Retinal pigment epithelial cell (primary cell): ENCODE data around the gene LCN12.

Experiments used
- DNase-seq: peaks from one replicate; pipeline ENCODE4 v3.0.0-alpha.2; 2010; ENCODE audit warnings: low read depth
- H3K4me3 ChIP-seq: 2 replicates; pipeline ENCODE4 v1.5.1; 2011; ENCODE audit warnings: mild to moderate bottlenecking, low read length, control low read depth, moderate library complexity
- TF ChIP-seq, protein P1 (sequence below): conservative IDR thresholded peaks from 2 replicates; pipeline ENCODE4 v1.5.1; 2011; ENCODE audit warnings: low read depth, low read length, control low read depth, inconsistent platforms

The LCN12 gene

DNA sequence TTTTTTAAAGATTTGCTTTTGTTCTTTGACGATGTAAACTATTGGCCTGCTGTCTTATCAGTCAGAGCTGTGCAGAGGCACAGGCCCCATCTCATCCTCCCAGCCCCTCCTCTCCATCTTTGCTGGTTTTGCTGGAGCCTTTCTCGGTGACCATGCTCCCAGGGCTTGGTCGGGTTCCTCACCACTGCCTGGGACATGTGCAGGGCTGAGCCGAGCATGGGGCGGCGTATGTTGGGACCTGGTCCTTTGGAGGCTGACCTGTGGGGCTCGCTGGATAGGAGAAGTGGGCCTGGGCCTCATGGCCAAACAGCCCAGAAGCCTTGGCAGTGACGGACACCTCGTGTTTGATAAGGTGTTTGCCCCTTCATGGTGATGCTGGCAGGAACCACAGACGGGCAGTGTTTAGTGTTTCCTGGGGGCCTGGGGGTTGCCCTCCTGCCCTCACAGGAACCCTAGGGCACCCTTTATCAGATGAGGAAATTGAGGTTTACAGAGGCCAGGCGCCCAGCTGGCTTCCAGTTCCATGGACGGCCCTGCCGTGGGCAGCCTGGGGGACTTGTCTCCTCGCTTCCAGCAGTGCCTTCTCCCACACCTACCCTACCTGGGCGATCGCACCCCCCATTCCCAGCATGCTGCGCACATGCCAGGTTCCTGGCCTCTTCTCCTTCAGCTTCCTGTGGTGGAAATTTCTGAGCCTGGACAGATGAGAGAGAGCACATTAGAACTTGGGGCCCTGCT, 38.2 kb upstream of the LCN12 start:
- DNase-seq: no peak
- TF ChIP-seq, protein P1, sequence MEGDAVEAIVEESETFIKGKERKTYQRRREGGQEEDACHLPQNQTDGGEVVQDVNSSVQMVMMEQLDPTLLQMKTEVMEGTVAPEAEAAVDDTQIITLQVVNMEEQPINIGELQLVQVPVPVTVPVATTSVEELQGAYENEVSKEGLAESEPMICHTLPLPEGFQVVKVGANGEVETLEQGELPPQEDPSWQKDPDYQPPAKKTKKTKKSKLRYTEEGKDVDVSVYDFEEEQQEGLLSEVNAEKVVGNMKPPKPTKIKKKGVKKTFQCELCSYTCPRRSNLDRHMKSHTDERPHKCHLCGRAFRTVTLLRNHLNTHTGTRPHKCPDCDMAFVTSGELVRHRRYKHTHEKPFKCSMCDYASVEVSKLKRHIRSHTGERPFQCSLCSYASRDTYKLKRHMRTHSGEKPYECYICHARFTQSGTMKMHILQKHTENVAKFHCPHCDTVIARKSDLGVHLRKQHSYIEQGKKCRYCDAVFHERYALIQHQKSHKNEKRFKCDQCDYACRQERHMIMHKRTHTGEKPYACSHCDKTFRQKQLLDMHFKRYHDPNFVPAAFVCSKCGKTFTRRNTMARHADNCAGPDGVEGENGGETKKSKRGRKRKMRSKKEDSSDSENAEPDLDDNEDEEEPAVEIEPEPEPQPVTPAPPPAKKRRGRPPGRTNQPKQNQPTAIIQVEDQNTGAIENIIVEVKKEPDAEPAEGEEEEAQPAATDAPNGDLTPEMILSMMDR: no peak
- no peak overlapping the region for H3K4me3 ChIP-seq

DNA sequence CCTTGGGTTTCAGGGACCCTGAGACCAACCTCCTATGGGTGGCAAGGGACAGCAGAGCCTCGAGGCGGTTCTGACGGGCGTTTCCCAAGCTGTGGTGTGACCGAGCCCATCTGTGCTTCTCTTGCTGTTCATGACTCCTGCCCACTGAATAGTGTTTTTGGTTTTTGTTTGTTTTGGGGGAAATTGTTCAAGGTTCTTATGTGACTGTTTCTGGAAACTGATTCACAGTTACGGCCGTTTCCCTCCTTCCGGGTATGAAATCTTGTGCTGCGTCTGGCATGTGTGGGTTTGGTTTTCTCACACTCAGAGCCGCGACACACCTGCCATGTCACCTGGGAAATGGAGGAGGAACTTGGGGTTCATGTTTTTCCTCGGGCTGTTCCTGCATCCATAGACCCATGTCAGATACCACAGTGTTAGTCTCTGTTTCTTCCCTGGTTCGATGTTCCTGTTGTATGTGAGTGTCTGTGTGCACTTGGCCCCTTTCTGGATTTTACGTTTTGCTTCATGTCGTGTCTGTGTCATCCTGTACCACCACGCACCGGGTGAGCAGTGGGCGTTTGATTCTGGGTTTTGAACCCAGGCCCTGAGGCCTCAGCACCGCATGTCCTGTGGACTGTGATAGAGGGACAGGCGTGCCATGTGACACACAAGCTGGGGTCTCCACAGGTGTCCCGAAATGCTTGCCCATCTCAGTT, 36.3 kb upstream of the LCN12 start:
- TF ChIP-seq, protein P1: no peak
- H3K4me3 ChIP-seq: no peak overlapping the region
- DNase-seq: no peak

DNA sequence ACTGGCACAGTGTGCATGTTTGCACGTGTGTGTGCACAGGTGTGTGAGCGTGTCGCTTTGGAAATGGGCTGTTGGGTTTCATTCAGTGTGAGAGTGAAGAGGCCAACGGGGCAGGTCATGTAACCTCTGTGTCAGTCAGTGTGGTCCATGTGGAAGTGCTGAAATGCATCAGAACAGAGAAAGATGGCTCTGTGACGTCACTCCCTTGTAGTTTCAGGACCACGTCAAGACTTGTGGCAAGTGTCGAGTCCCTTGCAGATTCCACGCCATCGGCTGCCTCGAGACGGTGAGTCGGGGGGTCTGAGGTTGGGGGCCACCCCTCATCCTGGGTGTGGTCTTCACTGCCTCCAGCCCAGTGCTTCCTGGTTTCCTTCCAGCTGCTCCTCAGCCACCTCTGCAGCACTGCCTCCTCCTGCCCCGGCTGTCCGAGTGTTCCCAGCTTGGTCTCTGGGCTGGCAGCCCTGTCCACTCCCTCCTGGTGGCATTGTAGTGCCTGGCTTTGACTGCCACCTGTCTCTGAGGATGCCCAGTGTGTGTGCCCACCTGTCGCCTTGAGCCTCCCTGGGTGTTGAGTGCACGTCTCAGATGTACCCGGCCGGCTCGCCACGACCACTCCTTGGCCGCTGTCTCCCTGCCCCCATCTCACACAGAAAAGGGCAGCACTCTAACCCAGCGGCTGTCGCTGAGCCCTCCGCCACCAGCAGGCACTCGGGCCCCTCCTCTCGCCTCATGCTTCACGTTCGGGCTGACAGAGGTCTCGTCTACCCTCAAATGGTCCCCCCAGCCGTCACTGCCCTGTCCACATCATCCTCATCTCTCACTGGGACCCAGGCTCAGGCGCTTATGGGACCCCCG, 35.5 kb upstream of the LCN12 start:
- DNase-seq: no peak
- H3K4me3 ChIP-seq: no peak overlapping the region
- TF ChIP-seq, protein P1: no peak

DNA sequence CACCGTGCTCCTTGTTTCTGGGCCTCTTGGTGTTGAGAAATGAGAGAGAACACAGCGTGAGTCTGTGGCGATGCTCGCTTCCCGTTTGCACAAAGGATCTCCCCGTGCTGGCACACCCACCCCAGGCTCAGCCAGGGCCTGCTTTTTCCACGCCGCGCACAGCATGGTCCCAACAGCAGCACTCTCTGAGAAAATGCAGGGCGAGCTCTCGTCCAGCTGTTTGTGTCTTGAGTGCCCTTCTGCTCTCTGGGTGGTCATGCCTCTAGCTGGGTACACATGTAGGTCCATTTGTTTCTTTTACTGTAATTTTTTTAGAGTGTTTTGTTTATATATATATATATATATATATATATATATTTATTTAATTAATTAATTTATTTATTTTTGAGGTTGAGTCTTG, 34.2 kb upstream of the LCN12 start:
- DNase-seq: no peak
- TF ChIP-seq, protein P1: no peak
- no peak overlapping the region for H3K4me3 ChIP-seq

DNA sequence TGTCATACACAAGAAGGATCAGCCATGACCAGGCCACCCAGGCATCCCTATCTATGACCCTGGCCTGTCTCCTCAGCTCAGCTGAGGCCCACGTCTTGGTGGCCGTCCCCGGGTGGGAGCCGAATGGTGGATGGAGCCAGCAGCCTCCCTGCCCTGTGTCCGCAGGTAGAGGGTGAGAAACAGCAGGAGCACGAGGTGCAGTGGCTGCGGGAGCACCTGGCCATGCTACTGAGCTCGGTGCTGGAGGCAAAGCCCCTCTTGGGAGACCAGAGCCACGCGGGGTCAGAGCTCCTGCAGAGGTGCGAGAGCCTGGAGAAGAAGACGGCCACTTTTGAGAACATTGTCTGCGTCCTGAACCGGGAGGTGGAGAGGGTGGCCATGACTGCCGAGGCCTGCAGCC, 32.0 kb upstream of the LCN12 start:
- no peak overlapping the region for H3K4me3 ChIP-seq
- DNase-seq: no peak
- TF ChIP-seq, protein P1: no peak

DNA sequence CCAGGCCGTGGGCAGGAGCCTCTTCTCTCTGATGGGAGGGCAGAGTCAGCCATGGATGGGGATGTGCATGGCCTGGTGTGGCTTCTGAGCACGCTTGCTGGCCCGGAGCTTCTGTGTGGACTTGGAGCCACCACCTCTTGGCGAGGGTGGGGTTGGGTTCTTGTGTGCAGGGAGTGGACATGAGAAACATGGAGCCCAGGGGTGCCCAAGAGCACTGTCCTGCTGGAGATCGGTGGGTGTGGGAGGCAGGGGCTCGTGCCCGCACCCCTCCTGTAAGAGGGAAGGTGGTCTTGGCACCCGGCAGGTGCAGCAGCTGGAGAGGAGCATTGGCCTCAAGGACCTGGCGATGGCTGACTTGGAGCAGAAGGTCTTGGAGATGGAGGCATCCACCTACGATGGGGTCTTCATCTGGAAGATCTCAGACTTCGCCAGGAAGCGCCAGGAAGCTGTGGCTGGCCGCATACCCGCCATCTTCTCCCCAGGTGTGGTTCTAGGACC, 31.3 kb upstream of the LCN12 start:
- no peak overlapping the region for H3K4me3 ChIP-seq
- no peak for DNase-seq

More for the DNA sequence above, 31.3 kb upstream of the LCN12 start:
- TF ChIP-seq, protein P1: no peak
